HG03575 (cell line): ENCODE results near the gene PPM1H.

Experiments used
- ATAC-seq: cut with Tn5 transposase; IDR thresholded peaks from one replicate; pipeline ENCODE4 v1.9.1; 2021; ENCODE audit not compliant: unreplicated experiment, insufficient number of reproducible peaks, low FRiP score; ENCODE audit errors: extremely low read depth

The PPM1H gene

GRCh38 chr12:62622177-62622576 is 312.8 kb downstream of the PPM1H start:
- no peak for ATAC-seq

DNA sequence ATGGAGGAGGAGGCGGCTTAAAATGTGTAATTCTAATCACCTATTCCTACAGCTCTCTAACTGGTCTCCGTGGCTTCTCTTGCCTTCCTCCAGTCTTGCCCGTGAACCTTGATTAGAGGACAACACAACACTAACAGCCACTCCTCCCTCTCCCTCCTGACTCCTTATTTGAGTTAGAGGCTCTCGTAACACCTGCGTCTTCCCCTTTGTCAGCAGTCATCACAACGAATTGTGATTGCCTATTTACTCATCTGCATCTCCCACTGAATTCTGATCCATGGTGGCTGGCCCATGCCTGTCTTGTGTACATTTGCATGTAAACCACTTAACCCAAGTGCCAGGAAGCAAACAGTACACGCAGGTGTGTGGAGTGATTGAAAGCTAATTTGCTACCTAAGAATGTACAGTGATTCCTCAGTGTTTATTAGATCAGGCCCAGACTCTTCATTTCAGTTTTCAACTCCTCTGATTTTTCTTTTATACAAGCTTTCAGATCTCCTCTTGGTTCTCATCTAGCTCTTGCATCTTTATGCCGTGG is 313.8 kb downstream of the PPM1H start:
- no peak for ATAC-seq

DNA sequence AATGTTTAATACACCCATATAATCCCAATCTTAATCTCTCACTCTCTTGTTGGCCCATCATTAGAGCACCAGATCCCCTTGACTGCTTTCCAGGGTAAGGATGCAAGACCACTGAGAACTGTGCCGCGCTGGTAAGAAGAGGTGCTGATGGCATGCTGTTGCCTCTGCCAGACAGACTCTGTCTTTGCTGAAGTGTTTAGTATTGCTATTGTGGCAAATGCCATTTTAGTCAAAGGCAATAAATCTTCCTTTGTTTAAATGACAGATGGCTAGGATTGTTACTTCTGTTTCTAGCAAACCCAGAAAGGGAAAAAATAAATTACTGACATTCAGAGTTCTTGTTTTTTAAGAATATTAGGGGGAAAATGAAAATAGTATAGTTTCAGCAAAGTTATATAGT is 316.0 kb downstream of the PPM1H start:
- no peak for ATAC-seq

- ATAC-seq: no peak
Measured at GRCh38 chr12:62618319-62618718, 316.6 kb downstream of the PPM1H start.

DNA sequence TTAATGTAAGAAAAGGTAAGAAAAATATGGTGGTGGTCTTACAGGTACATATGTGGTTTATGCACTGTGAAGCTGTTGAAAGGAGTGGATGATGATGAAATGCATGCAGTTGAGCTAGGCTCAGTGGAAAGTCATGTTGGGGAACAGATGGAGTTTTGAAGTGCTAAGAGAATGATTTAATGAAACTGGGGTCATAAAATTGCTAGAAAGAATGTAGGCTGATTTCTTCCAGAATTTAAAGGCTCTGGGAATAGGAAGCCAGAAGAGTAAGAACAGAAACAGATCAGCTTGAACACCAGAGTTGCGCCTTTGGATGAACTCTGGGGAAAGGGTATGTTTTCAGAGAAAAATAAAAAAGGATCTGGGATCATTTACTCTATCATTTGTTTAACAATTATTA is 321.9 kb downstream of the PPM1H start:
- no peak for ATAC-seq

DNA sequence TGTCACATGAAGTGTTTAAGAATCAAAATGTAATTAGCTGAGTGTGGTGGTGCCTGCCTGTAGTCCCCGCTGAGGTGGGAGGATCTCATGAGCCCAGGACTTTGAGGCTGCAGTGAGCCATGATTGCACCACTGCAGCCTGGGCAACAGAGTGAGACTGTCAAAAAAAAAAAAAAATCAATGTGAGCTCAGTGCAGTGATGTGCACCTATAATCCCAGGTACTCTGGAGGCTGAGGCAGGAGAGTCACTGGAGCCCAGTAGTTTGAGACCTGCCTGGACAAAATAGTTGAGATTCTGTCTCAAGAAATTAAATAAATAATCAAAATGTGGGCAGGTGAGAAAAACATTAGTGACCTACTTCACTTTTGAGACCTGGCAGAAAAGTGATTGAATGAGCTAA is 328.3 kb downstream of the PPM1H start:
- no peak for ATAC-seq

- no peak for ATAC-seq
Measured at GRCh38 chr12:62605981-62606380, 329.0 kb downstream of the PPM1H start.

GRCh38 chr12:62604871-62605270 is 330.1 kb downstream of the PPM1H start:
- no peak for ATAC-seq

GRCh38 chr12:62604373-62604772 is 330.6 kb downstream of the PPM1H start:
- ATAC-seq: no peak

DNA sequence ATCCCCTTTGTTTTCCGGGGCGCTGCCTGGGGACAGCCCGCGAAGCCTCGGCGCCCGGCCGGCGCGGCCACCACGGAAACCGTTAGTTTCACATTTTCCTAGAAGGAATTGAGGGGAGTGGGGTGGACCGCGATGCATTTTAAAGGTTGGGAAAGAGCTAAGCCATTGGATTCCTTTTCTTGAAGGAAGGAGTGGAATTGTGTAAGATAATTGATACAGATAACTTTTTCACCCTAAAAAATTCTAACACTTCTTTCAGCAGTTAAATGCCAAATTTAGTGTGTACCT is 331.2 kb downstream of the PPM1H start:
- no peak for ATAC-seq

DNA sequence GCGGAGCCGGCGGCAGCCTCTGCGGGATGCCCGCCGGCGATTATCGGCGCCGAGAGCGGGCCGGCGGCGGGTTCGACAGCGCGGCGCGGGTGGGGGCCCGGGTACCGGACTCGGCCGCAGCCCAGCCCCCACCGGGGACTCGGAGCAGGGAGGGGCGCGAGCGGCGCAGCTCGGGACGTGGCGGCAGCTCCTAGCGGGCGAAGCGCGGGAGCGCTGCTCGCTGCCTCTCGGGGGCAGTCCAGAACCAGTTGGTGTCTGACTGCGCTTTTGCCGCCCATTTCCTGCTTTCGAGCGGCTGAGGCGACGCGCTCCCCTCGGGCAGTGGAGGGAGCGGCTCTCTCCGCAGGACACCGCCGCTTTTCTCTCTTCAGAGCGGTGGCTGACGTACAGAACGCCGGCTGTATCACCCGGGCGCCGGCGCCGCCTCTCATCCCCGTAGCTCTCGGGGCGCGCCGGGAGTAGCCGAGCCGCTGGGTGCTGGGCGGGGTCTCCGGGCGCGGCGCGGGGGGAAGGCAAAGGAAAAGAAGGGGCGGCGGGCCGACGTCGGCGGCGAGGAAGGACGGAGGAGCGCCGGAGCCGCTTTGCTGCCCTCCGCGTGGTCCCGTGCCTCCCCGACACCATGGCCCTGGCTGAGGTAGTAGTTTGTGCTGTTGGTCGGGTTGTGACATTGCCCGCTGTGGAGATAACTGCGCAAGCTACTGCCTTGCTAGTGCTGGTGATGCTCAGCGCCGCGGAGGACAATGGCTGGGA is 331.7 kb downstream of the PPM1H start:
- ATAC-seq: peak; percentile 48

DNA sequence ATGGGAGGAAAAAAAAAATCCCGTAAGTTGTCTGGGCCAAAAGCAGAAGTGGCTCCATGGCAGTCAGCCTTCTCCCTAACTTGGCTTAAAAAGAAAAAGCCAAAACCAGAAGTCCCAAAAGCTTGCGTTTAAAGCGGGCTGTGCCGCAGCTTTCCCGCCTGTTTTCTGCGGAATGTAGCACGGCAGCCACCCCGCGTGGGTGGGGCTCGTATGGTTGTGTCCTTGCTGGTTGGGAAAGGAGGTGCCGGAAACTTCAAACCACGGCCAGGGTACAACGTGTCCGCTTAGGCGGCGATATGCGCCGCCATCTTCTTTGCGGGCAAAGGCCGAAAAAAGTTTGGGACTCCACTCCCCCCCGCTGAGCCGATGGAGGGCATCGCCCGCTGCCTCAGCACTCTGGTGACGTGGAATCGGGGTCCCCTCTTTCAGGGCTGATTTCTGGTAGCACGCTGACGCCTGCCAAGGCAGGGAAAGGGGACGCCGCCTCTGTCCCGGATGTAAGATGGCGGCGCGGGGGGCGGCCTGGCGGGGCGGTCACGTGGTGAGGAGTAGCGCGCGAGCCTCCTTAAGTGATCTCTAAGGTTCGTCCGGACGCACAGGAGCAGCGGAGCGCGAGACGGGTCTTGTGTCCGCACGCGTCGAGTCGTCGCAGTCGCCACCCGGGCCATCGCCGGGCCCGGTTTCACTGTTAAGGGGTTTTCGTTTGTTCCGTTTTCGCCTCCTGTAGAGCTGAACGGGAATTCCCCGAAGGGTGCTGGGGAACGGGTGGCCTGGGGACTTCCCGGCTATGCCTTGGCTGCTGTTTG is 332.5 kb downstream of the PPM1H start:
- ATAC-seq: peak; percentile 45

DNA sequence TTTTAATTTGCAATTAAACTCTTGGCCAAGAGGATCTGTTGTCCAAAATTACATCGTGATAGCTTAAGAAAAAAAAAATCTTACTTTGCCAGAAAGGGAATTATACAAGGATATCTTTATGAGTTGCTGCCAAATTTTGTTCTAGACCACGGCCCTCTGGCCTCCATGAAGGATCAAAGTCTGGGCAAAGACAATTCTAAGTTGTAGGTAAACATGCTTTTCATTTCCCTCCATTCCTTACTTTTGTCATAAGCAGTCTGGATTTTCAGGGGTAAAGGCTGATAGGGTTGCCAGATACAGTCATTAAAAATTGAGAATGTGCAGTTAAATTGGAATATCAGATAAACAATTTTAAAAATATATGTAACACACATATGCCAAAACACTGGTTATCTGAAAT is 333.2 kb downstream of the PPM1H start:
- no peak for ATAC-seq

DNA sequence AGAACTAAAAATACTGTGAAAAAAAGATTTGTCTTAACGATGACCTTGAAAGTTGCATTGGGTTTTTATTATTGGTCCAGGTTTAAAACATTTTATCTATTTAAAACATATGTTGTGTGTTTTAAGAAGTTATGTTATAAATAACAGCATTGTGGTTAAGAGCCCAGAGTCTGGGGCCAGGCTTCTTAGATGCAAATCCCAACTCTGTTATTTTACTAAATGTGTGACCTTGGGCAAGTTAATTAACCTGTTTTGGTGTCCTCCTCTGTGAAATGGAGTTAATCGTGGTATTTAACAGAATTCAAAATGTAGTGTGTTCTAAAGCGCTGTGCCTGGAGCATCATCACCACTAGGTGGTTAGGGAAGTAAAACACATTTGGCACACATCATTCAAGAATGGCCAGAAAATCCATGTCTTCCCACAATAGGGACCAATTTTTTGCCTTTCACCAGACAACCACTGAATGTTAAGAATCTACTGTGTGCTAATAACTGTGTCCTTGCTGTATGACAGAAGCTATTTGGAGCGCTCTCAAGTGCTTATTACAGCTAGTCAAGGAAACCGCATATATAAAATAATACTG is 335.0 kb downstream of the PPM1H start:
- ATAC-seq: no peak

- no peak for ATAC-seq
Measured at GRCh38 chr12:62598846-62599245, 336.1 kb downstream of the PPM1H start.

DNA sequence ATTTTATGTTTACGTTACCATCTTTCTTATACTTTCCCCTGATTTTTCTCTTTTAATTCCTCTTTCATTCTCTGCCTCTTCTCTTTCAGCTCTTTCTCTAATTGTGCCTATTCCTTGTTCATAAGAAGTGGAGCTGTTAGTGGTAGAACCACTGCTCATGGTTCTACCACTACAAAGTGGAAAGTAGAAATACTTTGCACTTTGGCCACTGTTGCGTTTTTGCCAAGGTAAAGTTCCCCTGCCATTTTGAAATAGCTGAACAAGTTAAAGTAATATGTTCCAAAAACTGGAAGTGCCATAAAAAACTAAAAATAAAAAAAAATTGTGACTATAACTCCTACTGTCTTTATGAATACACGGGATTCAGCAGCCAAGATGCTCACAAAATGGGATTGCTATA is 337.7 kb downstream of the PPM1H start:
- ATAC-seq: no peak
